T-helper 2 cell (primary cell): ENCODE data around the gene SFMBT2.
A peak's percentile ranks its signal among the peaks of the same experiment; 100 is the strongest.
"Not testable (repeated sequence)": the region's sequence is repeated elsewhere in the genome, so short reads cannot be mapped to it uniquely, and the experiment has no call there.

Source experiments
- DNase-seq, 5 experiments: peaks; one replicate each; pipeline versions ENCODE4 v3.0.0 to v3.0.0-alpha.2; 2012 to 2022

The SFMBT2 gene

DNA sequence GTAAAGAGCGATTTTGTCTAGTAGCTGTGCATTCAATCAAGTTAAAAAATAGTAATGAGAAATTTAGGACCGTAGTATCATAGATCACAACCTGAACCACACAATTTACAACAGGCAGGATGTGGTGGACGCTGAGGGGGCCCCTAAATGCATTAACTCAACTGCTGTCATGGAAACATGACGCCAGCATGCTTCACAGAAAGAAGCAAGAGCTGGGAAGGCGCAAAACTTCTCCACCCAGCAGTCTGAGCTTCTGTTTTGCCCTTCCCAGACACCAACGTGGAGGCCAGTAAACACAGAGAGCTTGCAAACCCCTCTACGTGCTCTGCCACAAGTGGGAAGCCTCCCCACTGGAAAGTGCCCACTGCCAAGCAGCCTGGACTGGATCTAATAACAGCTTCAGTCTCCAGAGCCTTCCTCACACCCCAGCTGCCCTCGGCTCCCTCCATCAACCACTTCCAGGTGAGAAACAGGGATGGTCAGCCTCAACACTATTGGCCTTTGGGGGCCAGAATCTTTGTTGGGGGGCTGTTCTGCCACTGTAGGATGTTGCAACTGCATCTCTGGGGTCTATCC is 151.8 kb downstream of the SFMBT2 start:
- peak in 4 of 5 experiments; percentile 17 to 90 (median 42) for DNase-seq

DNA sequence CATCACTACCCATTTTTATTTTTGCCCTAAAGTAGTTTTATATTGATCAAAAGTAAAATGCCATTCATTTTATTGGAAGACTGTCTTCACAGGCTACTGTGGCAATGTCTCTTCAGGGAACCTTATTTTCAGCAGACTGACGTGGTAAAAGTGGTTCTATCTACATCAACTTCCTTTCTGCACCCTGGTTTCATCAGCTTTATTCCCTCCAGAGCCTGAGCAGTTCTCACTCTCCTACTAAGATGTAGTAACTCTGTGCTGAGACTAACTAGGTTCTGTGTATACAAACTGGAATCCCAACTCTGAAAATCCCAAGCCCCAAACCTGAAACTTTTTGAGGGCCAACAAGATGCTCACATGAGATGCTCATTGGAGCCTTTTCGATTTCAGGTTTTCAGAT is 155.3 kb downstream of the SFMBT2 start:
- peak in 1 of 5 experiments; percentile 32 for DNase-seq

DNA sequence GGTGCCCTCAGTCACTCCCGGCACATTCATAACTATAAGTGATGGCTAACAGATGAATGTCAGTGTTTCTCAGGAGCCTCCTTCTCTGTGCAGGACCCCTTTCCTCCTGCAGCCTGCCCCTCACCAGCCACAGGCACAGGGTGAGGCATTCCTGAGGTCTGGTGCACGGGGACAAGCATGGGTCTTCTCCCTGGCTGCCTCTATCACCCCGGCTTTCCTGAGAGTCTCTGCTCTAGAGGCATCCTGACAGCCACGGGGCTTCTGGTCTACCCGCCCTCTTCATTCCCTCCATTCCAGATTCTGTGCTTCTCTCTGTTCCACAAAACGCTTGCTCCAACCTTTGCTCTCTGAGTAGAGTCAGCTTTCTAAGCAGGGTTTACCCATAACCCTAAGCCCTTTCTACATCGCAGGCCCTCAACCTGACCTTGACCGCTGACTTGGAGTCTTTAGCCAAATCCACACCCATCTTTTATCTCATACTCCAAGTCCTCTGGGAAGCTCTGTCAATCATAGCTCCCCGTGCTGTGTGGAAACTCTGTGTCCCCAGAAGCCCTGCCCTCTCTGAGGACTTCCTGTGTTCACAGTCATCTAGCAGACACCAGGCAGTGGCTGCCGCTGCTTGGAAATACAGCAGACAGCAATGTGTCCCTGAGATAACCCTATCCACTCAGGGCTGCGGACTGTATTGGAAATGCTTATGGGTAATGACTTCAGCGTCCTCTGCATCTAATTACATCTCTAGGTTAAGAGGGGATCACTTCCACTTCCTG is 159.0 kb downstream of the SFMBT2 start:
- peak in 1 of 5 experiments; percentile 20 for DNase-seq

DNA sequence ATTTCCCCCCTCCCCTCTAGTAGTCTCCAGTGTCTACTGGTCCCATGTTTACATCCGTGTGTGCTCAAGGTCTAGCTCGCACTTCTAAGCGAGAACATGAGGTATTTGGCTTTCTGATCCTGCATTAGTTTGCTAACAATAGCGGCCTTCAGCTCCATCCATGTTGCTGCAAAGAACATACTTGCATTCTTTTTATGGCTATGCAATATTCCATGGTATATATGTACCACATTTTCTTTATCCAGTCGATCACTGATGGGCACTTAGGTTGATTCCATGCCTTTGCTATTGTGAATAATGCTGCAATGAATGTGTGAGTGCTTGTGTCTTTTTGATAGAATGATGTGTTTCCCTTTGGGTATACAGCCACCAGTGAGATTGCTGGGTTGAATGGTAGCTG is 160.6 kb downstream of the SFMBT2 start:
- DNase-seq = no peak

DNA sequence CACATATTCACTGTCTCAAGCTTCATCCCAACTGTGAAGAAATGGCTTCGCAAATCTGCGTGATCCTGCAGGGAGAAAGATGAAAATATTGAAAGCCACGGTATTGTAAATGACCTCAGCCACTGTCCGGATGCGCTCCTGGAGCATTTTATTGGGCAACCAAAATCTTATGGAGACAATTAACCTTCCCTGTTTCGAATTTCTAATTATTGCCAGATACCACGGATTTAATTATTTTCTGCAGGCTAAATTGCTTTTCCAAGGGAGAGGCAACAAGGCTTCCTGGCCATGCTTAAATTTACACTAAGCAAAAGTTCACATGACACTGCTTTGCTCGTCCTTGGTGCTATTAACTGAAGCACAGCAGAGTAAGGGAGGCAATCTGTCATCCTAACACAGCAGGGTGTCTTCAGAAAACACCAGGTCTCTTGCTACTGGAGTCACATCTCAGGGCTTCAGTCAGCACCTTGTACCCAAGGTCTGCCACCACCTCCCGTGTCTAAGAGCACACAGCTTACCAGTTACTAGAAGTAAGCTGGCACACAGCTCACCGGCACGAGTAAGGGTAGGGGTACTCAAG is 162.2 kb downstream of the SFMBT2 start:
- no peak for DNase-seq

DNA sequence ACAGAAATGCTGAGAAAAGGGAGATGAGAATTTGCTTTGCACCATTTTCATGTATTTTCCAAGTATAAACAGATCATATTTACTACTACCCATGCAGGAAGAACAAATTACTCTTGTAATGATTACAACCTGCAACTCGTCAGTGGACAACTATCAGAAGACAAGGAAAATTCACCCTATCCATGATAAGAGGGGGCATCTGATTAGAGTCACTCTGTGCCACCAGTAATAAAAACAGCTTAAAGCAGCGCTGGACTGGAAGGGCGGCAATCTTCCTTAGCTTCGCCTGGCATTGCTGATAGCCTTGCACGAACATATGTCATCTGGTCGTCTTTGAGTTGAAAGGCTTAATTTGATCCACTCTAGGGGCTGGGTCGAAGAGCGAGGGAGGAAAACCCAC is 162.7 kb downstream of the SFMBT2 start:
- no peak for DNase-seq

DNA sequence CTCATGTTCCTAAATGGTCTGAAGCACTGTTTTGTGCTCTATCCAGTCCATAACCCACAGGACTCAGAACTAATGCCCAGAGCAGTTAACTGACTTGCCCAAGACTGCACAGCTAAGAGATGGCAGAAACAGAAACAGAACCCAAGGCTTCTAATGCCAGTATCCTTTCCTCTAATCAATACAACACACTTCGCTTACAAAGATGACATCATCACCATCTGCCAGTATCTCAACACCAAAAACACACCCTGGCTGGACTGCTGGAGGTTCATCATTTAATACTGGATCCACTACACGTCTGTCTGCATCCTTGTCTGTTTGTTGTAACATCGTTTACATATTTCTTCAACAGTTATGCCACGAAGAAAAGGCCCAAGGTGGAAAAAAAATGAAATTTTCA is 165.3 kb downstream of the SFMBT2 start:
- no peak for DNase-seq

DNA sequence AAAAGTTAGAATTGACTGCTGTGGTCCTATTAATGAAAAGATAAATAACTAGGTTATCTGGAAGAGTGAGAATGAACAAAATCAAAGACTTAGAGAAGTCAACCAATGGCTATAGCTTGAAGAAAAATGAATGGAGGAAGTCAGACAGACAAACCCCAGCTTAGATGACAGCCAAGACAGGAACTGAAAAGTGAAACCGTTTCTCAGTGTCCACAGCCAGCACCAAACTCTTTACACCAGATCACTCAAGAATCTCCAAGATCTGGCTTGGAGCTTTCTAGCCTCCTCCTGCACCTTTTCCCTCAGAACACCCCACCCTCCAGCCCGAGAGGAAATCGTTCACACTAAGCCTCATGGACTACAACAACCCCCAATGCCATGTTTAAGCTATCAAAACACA is 167.0 kb downstream of the SFMBT2 start:
- peak in 1 of 5 experiments; percentile 52 for DNase-seq

DNA sequence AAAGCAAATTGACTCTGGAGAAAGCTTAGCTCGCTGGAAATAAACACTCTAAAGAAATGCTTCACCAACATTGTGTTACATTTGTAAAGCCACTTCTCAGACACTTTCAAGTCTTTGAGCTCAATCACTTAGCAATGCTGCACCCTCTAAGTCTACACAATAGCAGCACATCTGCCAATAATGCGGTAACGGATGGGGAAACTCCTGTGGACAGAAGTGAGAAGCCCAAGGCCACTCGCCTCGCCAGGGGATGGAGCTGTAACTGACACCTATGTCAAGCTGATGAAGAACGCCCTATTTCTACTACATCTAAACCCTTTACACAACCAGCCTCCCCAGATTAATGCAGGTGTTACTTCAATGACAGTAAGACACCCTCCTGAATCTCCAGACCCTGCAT is 167.7 kb downstream of the SFMBT2 start:
- DNase-seq = no peak

DNA sequence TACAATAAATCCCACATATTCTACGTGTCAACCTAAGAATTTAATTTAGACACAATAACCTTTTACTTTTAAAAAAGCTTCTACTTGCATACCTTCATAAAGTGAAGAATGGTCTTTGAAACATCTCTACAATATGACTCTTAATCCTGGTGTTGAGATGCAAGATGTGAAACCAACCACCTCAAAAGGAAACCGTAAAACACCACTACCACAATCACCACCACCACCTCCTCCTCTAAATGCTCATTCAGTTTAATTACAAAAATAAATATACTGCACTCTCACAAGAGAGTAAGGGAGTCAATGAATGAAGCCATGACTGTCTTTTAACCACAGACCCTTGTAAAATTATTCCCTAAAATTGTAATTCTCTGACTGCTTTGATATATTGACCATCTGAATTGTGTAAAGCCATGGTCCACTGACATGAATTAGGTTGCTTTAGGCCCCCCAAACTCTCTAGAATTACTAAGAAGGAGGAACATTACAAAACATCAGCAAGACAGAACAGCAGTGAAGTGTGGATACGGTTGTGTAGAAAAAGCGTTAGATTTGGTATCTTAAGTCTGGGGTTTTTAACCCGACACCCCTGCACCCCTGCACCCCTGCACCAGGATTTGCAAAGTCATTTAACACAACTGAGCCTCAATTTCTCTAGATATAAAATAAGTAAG is 171.4 kb downstream of the SFMBT2 start:
- DNase-seq = peak in 1 of 5 experiments; percentile 82

DNA sequence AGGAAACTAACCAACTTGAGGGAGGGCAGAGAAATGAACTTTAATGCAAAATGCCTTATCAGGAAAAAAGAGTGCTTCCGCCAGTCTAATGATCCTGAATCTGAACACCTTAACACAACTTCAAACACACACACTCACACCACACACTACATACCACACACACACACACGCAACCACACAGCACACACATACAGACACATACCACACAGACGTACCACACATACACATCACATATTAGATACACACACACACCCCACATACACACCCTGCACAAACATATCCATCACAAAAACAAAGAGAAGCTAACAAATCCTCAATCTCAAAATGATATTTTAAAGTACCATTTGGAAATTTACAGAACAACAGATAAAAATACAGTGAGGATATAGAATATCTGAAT is 175.5 kb downstream of the SFMBT2 start:
- no peak for DNase-seq

DNA sequence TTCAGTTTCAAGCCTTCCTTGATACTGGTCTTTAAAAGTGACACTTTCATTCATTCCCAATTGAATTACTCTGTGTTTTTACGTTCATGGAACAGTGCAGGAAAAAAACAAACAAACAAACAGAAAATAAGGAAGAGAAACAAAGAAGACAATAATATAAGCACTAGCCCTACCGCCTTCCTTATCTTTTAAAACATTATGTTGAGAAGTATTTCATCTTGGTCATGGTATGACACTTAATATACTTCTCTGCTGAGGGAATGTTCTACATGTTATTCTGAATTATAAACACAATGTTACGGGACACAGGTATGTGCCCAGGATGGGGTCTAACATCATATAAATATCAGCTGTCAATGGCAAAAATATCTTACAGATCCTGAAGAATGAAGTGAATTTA is 176.7 kb downstream of the SFMBT2 start:
- DNase-seq = no peak

DNA sequence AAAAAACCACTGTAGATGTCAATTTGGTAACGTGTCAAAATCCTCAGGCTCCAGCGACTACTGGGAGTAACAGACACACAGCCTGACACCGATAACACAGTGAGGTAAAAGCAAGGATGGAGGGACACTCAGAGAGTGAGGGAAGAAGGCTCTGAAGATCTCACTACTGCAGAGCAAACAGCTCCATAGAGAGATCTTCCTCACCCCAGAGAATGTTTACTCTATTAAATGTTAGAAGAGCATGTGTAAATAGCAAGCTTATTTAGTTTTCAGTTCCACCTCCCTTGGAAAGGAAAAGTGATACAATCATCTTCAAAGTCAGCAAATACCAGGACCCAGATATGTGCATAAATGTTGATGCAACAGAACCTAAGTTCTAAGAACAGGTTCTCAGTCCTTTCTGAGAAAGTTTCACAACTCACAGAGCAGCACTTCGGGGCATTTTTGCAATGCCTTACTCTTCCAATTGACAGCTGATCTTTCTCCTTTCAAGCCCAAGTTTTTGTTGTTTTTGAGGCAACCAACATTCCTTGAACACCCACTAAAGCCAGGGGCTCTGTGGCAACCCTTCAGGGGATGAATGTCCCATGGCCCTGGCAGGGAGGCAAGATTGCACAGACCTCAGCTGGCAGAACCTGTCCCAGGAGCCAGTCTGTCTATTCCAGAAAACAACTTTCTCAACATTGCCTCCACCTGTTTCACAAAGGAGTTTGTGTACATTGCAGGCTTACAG is 177.4 kb downstream of the SFMBT2 start:
- DNase-seq = no peak

DNA sequence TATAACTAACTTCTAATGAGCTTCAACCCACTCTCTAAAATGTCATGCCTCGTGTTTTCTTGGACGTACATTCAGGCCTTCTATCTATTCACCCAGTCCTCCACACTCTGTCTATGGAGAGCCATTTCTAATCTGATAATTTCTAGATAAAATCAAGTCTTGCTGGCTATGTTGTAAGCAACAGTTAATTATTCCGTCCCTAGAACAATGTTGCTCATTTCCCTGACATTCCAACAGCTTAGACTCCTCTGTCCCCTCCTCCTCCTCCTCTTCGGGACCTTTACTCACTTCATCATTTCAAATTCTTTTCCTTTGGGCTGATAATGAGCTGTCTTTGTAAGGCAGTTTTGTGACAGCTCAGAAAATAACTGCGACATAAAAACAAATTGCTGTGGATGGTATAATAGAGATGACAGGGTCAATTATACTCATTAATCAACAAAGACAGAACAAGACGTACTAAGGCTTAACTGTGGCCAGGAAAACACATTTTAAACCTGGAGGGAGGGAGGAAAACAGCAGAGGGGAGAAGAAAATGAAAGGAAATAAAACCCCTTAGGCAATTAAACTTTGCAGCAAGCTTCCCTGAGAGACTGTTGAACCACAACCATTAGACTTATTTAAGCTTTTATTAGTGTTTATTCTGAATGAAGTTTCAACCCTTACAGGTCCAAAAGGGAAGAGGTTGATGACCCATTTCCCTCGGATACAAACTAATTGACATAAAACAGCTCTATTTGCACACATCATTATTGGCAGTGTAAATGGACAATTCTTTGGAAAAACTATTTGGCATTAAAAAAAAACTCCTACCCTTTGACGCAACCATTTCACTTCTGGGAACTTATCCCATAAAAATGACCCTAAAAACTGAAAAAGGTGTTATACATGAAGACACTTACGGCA is 179.1 kb downstream of the SFMBT2 start:
- DNase-seq = no peak

DNA sequence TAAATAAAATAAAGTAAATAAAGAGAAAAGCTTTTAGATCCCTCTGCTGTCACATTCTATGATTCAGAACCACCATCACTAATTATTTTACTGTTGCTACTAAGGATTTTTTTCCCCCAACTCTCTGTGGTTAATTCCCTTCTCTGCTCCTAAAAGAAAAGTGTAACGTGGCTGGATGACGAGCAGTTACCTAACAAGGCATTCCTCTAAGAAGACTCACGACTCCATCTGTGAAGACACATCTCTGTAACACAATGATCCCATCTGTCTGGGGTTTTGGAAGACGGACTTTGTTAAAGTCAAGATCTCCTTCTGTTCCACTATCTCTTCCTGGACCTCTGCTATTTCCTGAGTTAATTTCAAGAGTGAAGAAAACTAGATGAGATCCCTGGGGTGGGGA is 179.9 kb downstream of the SFMBT2 start:
- no peak for DNase-seq

DNA sequence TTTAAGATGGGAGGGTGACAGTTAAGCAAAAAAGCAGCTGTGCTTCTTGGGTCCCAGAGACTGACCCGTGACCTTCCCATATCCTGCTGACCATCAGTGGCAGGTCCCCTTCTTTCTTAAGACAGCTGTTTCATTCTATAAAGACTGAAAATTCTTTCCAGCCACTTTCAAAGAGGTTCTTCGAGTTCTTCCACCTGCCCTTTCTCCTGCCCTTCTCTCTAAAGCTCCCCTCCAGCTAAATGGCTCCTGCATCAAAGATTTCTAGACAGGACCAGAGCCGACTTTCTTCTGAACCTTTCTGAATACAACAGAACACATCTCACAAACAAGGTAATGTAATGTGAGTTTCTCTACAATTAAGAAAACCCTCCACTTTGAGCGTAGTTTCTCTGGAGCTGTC is 180.8 kb downstream of the SFMBT2 start:
- DNase-seq = no peak

DNA sequence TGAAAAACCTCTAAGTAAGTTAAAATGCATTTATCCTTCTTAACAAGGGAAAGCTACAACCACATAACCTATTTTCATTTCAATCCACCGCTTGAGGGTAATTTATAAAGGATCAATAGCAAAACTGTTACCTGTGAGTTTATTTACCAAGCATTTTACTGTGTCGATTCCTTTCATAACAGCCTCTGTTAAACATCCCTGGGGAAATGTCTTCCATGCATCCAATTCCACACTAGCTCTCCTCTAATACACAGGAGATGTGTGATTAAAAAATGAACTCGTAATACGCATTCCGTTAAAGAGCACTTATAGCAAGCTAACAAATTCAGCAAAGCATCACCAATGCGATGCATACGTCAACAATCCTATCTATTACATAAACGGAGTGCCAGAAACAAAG is 185.7 kb downstream of the SFMBT2 start:
- DNase-seq = no peak

DNA sequence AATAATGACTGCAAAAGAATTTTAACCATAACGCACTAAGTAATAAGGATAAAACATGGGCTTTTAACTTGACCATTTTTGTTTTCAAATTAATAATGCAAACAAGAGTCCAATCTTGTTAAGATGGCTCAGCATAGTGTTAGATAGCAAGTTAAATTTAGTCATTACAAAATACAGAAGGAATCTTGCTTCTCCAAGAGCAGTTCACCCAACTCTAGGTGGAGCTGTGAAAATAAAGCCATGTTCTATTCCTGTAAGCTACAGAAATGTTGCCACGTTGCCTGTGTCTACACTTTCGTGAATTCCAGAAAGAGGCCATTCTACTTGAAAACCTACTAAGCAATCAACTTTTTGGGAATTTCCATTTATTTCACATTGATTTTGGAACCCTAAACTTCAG is 191.9 kb downstream of the SFMBT2 start:
- DNase-seq = no peak

DNA sequence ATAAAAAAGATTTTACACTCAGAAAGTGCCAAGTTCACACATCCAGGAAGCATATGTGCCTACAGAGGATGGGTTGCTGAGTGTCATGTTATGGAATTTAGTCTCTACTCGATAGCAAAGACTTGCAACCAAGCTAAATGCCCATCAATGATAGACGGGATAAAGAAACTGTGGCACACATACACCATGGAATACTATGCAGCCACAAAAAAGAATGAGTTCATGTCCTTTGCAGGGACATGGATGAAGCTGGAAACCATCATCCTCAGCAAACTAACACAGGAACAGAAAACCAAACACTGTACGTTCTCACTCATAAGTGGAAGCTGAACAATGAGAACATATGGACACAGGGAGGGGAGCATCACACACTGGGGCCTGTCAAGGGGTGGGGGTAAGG is 198.1 kb downstream of the SFMBT2 start:
- not testable (repeated sequence) for DNase-seq

DNA sequence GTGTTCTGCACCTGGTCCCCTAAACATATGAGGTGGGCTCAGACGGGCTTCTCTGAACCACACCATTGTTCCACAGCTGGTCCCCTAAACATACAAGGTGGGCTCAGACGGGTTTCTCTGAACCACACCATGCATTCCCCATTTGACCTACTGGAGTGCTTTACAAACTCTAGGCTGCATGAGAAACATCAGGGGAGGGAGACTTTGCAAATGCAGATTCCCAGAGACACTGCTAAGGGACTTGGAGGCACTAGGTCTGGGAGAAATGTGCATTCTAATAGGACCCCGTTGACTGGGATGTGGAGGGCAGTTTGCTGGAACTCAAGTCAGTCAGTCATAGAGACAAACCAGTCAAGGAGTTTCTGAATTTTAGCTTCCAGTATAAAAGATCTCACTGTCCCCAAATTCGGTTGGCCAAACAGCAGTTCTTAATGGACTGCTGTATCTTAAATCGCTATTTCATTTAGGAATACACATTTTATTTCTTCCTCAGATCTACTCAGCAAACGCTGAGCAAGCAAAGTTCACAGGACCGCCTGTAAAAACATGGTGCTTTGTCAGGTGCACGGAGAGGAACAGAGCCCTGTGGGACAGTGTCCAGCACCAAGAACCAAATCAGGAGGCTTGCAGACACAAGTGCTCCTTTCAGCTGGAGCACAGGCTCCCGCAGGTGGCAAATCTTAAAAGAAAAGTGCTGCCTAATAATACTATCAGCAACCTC is 198.8 kb downstream of the SFMBT2 start:
- no peak for DNase-seq

DNA sequence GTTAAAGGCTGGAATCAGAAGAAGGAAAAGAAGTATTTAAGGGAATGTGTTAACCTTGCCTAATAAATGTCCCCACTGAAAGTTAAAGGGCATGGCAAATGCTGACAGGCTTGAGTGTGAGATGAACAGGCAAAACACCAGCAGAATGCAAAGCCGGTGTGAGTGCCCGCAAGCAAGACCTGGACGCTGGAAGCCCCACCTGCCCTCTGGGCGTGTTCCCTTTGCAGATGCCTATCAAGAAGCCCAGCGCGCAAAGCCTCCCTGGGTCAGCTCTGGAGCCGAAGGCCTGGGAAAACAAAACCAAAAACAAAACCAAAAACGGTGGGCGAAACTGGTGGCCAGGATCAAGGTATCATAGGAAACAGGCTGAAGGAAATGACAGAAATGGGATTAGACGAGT is 200.3 kb downstream of the SFMBT2 start:
- no peak for DNase-seq
